ENCODE results near the gene CH25H.
"Not testable (repeated sequence)": the region's sequence is repeated elsewhere in the genome, so short reads cannot be mapped to it uniquely, and the experiment has no call there.

- TF ChIP-seq, protein P1, sequence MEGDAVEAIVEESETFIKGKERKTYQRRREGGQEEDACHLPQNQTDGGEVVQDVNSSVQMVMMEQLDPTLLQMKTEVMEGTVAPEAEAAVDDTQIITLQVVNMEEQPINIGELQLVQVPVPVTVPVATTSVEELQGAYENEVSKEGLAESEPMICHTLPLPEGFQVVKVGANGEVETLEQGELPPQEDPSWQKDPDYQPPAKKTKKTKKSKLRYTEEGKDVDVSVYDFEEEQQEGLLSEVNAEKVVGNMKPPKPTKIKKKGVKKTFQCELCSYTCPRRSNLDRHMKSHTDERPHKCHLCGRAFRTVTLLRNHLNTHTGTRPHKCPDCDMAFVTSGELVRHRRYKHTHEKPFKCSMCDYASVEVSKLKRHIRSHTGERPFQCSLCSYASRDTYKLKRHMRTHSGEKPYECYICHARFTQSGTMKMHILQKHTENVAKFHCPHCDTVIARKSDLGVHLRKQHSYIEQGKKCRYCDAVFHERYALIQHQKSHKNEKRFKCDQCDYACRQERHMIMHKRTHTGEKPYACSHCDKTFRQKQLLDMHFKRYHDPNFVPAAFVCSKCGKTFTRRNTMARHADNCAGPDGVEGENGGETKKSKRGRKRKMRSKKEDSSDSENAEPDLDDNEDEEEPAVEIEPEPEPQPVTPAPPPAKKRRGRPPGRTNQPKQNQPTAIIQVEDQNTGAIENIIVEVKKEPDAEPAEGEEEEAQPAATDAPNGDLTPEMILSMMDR (IDR thresholded peaks at IDR 0.05), result not testable (repeated sequence)
- not testable (repeated sequence) for TF ChIP-seq POLR2A, EP300 (IDR thresholded peaks at IDR 0.05)
Observed at GRCh38 chr10:89247623-89248022, 40.5 kb upstream of the CH25H start.
